Measurements from ENCODE around the gene FMNL3.

FMNL3 gene

GRCh38 chr12:49673446-49674317 is 33.5 kb downstream of the FMNL3 start:
- no peak for DNase-seq

GRCh38 chr12:49672301-49673217 is 34.6 kb downstream of the FMNL3 start:
- no peak for DNase-seq

GRCh38 chr12:49671031-49671765 is 36.0 kb downstream of the FMNL3 start:
- no peak for DNase-seq

- DNase-seq: no peak
Observed at GRCh38 chr12:49669796-49670195, 37.4 kb downstream of the FMNL3 start.

- DNase-seq: no peak
Observed at GRCh38 chr12:49667325-49668090, 39.7 kb downstream of the FMNL3 start.

- no peak for DNase-seq
Observed at GRCh38 chr12:49666176-49666575, 41.0 kb downstream of the FMNL3 start.

- DNase-seq: no peak
Observed at GRCh38 chr12:49665384-49665783, 41.8 kb downstream of the FMNL3 start.

- DNase-seq: no peak
Observed at GRCh38 chr12:49664591-49665239, 42.5 kb downstream of the FMNL3 start.

GRCh38 chr12:49664167-49664566 is 43.0 kb downstream of the FMNL3 start:
- DNase-seq: no peak

- no peak for DNase-seq
Observed at GRCh38 chr12:49662998-49663843, 44.0 kb downstream of the FMNL3 start.

GRCh38 chr12:49661746-49662145 is 45.5 kb downstream of the FMNL3 start:
- no peak for DNase-seq

- no peak for DNase-seq
Observed at GRCh38 chr12:49661191-49661590, 46.0 kb downstream of the FMNL3 start.

GRCh38 chr12:49659753-49660152 is 47.5 kb downstream of the FMNL3 start:
- DNase-seq: no peak

- DNase-seq: no peak
Observed at GRCh38 chr12:49658276-49658675, 48.9 kb downstream of the FMNL3 start.

- DNase-seq: no peak
Observed at GRCh38 chr12:49655595-49656236, 51.5 kb downstream of the FMNL3 start.

GRCh38 chr12:49654715-49655114 is 52.5 kb downstream of the FMNL3 start:
- no peak for DNase-seq

- no peak for DNase-seq
Observed at GRCh38 chr12:49652921-49653520, 54.2 kb downstream of the FMNL3 start.

GRCh38 chr12:49651855-49652254 is 55.4 kb downstream of the FMNL3 start:
- DNase-seq: no peak

GRCh38 chr12:49649892-49650291 is 57.3 kb downstream of the FMNL3 start:
- DNase-seq: no peak

GRCh38 chr12:49649445-49649844 is 57.8 kb downstream of the FMNL3 start:
- DNase-seq: no peak
